ENCODE results near the gene MS4A3.
"Not testable (repeated sequence)": the region's sequence is repeated elsewhere in the genome, so short reads cannot be mapped to it uniquely, and the experiment has no call there.

The MS4A3 gene, protein sequence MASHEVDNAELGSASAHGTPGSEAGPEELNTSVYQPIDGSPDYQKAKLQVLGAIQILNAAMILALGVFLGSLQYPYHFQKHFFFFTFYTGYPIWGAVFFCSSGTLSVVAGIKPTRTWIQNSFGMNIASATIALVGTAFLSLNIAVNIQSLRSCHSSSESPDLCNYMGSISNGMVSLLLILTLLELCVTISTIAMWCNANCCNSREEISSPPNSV

DNA sequence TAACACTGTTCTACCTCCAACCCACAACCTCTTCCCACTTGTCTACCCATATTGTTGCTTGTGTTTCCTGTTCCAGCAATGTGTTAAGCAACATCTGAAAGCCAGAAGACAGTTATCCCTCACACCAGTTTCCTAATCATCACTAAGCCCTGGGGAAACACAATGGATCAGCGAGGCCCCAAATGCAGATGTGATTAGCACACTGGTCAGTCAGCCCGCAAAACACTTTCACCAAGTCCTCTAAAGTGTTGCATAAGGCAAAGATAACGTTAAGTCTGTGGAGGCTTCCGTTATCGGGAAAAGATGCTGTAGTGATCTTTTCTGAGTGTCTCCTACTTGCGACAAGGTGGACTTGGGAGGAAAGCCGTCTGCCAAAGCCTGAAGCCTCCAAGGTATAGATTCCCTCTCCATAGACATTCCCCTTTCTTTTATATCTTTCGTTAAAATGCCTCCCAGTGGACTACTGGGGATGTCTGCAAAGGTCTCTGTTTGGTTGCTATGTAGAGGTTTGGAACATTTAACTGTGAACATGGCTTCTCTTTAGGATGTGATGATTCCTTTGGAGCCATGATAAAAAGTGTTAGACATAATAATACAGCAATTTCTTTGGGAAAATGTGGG is at the start of gene MS4A3:
Gene MS4A3 (plus strand): TSS at position 317 of the 621 bp plus-strand sequence. CDS start 4,496 bp downstream, outside the sequence.
- no peak for DNase-seq

DNA sequence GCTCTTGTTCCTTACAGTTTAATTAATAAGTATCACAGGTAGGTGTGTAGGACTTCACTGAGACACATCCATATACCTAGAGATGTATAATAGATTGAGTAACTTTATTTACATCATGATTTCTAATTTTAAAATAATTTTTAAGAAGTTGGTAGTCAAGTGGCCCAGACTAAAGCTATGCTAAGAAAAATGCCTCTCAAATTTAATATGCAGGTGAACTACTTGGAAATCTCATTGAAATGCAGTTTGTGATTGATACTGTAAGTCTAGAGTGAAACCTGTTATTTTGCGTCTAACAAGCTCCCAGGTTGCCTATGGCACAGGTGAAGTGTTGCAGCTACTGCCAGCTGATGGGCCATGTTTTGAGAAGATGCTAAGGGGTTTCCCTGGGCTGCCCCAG is 39.6 kb upstream of the MS4A3 start, which contains the start of gene OOSP4B:
Gene OOSP4B (plus strand): TSS at position 301 of the 400 bp plus-strand sequence.
- no peak for DNase-seq

DNA sequence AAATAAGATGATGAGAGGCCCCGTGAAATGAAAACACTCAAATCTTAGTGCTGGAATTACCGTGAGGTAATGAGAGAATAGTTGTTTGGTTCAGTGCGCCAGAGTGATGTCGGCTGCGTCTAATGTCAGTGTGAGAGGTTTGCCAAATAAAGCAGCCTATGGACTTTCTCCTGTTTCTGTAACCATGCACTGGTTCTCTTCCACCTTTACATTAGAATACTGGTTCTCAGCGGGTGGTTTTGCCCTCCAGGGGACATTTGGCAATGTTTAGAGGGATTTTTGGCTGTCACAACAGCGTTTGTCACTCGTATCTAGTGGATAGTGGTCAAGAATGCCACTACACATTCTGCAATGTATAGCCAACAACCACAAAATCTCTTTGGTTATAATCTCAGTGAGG is 38.4 kb upstream of the MS4A3 start:
- DNase-seq: no peak

DNA sequence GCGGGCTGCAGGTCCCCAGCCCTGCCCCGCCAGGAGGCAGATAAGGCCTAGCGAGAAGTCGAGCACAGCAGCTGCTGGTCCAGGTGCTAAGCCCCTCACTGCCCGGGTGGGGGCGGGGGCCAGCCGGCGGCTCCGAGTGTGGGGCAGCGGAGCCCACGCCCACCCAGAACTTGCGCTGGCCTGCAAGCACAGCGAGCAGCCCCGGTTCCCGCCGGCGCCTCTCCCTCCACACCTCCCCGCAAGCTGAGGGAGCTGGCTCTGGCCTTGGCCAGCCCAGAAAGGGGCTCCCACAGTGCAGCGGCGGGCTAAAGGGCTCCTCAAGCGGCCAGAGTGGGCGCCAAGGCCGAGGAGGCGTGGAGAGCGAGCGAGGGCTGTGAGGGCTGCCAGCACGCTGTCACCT is 36.1 kb upstream of the MS4A3 start:
- DNase-seq: not testable (repeated sequence)

DNA sequence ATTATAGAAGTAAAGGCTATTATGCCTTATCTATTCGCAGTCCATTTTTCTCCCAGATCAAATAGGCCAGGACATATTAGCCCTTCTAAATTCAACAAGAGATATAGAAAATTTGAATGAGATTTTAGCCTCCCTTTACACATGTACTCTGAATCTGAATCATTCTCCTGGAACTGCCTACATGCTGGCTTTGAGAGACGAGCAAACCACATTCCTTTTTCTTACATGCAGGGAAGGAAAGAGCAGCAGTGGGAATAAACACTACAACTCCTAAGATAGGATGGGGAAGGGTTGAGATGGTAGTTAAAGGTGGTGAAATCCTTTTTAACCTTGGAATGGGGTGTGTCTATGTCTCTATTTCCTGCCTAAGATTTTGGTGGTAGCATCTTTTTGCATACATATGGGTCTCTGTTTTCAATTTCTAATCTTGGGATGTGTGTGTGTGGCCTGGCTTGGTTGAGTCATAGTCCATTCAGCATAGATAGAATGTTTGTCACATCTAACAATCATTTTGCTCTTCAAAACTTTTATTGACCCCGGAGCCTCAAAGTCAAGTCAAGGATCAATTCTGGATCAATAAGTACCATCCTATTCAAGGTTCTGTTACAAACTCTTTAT is 27.3 kb upstream of the MS4A3 start:
- DNase-seq: no peak

DNA sequence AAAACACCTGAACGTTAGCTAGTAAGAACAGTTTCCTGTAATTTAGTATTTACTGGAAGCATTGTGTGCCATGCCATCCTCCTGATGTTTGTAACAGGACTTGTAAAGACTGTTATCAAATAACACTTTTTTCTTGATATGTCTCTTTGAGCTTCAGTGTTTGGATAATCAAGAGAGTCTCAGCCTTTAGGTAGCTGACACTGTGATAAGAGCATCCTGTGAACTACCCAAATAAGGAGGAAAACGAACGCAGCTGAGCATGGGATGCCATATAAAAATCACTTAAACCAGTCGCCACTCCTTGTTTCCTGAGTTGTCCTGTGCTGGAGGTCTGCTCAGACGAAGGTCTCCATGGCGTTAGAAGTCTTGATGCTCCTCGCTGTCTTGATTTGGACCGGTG is 16.4 kb upstream of the MS4A3 start, which contains the start of gene OOSP2:
Gene OOSP2 (plus strand): TSS at position 301 of the 400 bp plus-strand sequence. CDS start 51 bp downstream, at position 352.
- no peak for DNase-seq

DNA sequence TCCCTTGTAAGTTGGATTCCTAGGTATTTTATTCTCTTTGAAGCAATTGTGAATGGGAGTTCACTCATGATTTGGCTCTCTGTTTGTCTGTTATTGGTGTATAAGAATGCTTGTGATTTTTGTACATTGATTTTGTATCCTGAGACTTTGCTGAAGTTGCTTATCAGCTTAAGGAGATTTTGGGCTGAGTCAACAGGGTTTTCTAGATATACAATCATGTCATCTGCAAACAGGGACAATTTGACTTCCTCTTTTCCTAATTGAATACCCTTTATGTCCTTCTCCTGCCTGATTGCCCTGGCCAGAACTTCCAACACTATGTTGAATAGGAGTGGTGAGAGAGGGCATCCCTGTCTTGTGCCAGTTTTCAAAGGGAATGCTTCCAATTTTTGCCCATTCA is 6.0 kb upstream of the MS4A3 start:
- DNase-seq: not testable (repeated sequence)

DNA sequence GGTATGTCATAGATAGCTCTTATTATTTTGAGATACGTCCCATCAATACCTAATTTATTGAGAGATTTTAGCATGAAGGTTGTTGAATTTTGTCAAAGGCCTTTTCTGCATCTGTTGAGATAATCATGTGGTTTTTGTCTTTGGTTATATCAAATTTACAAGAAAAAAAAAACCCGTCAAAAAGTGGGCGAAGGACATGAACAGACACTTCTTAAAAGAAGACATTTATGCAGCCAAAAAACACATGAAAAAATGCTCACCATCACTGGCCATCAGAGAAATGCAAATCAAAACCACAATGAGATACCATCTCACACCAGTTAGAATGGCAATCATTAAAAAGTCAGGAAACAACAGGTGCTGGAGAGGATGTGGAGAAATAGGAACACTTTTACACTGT is 5.6 kb upstream of the MS4A3 start:
- DNase-seq: not testable (repeated sequence)

DNA sequence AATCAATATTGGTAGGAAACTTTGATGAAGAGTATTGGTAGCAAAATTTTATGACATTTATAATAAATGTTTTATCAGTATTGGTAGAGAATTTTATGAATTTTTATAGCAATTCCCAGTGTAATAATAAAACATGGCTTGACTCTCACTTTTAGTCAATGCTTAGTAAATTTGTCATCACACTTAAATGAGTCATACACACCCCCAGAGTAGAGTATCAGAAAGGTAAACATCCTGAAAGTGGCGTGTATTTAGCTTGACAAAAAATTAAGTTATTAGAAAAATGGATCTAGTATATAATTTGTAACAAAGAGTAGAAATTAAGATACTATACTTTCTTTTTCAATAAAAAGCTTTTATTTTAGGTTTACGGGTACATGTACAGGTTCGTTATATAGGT is 2.6 kb downstream of the MS4A3 start:
- no peak for DNase-seq

DNA sequence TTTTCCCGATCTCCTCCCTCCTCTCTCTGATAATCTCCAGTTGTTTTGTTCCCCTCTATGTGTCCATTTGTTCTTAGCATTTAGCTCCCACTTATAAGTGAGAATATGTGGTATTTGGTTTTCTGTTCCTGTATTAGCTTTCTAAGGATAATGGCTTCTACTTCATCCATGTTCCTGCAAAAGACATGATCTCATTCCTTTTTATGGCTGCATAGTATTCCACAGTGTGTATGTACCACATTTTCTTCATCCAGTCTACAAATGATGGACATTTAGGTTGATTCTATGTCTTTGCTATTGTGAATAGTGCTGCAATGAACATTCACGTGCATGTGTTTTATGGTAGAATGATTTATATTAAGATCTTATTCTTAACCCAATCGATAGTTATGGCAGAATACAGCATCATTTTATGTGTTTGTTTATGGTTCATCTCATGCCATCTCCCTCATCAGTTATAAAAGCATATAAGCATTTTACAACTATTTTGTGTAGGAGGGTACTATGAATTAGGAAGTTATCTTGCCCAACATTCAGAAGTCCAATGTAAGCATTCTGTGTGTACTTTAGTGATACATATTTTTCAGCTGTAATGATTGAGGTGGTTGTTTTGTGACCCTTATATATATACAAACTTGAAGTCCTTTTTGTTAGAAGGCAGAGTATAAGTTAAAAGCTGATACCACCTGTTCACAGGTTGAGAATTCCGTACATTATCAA is 3.2 kb downstream of the MS4A3 start:
- DNase-seq: no peak

DNA sequence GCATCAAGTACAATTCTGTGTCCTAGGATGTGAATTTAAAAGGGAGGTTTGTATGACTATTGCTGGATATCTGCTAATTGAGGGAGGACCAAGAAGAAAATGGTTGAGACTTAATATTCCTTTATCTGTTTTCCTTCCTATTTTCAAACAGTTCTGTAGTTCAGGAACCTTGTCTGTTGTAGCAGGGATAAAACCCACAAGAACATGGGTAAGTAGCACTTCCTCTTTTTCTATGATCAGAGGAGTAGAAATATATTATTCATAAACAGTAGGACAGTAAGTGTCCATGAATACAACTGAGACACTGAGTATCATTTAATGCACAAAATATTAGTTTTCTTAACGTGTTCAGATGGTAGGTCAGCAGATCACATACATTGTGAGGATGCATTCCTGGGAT is 7.6 kb downstream of the MS4A3 start:
- DNase-seq: no peak

DNA sequence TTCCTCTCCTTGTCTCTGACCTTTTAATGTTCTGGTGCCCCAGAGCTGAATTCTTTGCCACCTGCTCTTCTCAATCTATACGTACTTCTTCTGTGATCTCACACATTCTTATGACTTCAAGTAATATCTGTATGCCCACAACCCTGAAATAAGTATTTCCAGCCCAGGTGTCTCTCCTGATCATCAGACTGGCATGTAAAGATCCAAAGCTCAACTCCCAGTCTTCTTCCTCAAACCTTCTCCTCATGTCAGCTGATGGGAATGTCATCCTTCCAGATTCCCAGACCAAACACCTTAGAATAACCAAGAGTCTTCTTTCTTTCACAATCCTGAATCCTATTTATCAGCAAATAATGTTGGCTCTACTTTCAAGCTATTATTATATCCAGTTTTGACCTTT is 9.3 kb downstream of the MS4A3 start:
- DNase-seq: no peak

DNA sequence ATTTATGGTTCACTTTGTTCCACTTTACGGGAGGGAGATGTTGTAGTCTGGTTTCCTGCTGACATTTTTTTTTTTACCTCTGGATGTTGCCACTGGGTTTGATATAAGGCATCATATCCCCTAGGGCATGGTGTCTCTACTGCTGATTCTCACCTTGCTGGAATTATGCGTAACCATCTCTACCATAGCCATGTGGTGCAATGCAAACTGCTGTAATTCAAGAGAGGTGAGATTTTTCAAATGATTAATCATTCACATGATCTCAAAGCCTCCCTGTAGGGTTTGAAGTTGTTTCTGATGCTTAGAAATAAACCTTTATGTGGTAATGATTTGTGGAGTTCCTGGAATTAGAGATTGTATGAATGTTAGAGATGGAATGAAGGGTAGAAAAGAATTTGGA is 13.0 kb downstream of the MS4A3 start:
- no peak for DNase-seq

DNA sequence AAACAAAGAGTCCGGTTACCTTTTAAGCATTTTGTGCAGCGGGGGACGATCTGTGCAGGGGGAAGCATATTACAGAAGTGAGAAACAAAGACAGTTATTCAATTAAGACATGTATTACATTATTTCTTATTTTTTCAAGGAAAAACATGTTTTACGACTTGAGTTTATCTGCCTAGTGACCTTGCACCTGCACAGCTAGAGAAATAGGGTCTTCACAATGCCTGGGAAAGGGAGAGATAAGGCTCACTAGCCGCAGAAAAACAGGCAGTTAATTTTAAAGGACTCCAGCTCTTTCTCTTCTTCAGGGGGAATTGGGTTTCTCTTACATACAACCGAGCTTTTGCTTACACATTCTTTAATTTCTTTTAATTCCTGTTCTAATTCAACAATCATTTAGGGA is 15.2 kb downstream of the MS4A3 start:
- DNase-seq: not testable (repeated sequence)

DNA sequence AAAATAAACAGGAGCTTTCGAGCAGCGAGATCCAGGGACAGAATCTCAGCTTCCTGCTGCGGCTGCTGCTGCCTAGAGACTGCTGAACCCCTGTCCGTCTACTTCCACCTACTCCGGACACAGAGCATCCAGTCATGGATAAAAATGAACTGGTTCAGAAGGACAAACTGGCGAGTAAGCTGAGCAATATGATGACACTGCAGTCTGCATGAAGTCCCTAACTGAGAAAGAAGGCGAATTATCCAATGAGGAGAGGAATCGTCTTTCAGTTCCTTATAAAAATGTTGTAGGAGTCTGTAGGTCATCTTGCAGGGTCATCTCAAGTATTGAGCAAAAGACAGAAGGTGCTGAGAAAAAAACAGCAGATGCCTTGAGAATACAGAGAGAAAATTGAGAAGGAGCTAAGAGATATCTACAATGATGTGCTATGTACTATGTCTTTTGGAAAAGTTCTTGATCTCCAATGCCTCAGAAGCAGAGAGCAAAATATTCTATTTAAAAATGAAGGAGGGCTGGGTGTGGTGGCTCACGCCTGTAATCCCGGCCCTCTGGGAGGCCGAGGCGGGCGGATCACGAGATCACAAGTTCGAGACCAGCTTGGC is 20.9 kb downstream of the MS4A3 start:
- DNase-seq: no peak

DNA sequence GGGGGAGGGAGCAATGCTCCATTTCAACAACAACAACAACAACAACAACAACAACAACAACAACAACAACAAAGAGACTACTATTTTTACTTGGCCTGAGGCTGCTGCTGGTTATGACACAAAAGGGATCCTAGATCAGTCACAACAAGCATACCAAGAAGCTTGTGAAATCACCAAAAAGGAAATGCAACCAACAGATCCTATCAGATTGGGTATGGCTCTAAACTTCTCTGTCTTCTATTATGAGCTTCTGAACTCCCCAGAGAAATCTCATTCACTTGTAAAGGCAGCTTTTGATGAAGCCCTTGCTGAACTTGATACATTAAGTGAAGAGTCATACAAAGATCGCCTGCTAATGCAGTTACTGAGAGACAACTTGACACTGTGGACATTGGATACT is 21.5 kb downstream of the MS4A3 start:
- DNase-seq: no peak

DNA sequence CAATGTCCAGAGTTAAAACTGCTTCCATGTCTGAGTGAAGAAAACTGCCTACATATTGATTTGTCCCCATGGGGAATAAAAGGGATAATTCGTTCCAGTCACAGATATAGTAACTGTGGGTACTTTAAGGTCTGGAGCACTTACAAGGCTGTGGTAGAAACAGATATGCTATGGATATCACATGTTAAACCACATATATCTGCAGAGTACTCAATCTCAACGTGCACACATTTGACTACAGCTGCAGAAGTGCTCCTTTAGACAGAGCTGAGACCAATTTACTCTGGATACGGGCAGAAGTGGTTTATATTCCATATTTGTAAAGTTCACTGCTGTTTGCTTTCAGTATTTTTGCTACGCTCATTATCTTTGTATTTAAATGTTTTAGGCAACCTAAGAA is 22.3 kb downstream of the MS4A3 start:
- DNase-seq: no peak

DNA sequence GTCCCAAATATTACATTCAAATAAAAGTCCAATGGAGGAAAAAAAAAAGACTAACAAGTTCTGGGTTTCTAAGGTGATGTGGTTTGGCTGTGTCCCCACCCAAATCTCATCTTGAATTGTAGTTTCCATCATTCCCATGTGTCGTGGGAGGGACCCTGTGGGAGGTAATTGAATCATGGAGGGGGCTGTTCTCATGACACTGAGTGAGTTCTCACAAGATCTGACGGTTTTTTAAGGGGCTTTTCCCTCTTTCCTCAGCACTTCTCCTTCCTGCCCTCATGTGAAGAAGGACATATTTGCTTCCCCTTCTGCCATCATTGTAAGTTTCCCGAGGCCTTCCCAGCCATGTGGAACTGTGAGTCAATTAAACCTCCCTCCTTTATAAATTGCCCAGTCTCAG is 24.1 kb downstream of the MS4A3 start:
- DNase-seq: no peak

DNA sequence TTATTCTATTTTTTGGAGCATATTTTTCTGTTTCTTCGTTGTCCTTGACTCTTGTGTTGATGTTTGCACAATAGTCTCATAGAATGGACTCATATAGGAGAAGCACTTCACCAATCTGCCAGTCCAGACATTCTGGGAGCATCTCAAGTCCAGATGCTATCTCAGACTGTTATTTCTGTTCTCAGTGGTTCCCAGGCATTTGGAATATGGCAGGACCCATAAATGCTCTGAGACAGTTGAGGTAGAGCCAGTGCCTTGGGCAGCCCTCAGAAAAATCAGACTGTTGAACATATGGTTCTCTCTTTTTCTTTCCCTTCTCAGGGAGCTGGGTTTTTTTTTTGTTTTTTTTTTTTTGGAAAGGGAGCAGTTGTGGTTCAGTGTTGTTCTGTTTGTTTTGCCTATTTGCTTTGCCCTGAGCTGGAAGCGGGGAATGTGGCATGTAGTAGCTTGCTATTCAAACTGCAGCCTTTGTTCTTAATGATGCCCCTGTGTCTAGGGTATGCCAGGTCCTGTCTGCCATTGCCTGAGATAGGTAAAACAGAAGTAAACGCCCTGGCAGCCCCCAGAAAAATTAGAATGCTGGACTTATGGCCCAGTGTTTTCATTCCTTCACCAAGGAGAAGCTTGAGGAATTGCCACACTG is 28.3 kb downstream of the MS4A3 start:
- DNase-seq: no peak

DNA sequence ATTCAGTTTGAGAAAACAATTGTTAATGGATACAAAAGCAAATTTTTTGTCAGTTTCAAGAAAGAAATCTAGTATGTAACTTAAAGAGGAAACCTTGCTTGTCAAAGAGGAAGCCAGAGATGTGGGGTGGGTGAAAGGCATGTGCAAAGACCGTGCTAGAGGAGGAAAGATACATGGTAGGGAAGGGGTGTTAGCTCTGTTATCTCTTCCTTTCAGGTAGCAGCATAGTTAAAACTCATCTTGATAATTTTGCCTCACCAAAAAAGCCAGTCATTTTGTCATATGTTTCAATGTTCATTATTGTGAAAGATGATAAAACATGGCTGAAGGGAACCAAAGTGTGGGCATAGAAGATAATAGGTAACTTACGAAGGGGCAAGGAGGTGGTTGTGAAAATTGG is 29.4 kb downstream of the MS4A3 start:
- DNase-seq: no peak

DNA sequence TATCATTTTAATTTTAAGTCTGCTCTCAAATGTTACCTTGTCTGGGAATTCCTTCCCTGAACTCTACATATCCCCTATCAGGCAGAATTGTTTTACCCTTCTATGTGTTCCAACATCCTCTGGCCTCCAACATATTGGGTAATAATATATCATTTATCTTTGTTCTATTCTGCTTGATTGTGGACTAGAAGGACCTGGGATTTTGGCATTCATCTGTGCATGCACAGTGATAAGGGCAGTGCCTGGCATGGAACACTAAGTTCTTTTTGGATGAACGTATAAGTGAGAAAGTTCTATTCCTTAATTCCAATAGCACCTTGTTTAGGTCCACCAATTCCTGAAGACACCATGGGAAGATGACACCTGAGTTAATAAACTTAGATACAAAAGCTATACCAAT is 30.8 kb downstream of the MS4A3 start:
- no peak for DNase-seq

DNA sequence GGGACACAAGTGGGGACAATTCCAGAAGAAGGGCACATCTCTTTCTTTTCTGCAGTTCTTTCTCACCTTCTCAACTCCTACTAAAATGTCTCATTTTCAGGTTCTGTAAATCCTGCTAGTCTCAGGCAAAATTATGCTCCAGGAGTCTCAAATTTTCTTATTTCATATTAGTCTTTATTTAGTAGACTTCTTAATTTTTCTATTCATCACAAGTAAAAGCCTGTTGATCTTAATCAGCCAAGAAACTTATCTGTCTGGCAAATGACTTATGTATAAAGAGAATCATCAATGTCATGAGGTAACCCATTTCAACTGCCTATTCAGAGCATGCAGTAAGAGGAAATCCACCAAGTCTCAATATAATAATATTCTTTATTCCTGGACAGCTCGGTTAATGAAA is 31.9 kb downstream of the MS4A3 start, which contains the start of gene MS4A2:
Gene MS4A2 (plus strand): TSS at position 301 of the 400 bp plus-strand sequence. CDS start 102 bp downstream, outside the sequence.
- DNase-seq: no peak
